Activated CD4-positive, alpha-beta T cell treated with anti-CD3 and anti-CD28 coated beads, Interleukin-2, amount 50 U/mL, for 24 hours (primary cell): ENCODE data around the gene PTPDC1.

Experiments
- DNase-seq, 2 donors: peaks; one replicate each; pipeline ENCODE4 v3.0.0-alpha.2; 2020; ENCODE audit warnings: low read depth in 1 of 2, low spot score in 1 of 2

PTPDC1 gene, protein sequence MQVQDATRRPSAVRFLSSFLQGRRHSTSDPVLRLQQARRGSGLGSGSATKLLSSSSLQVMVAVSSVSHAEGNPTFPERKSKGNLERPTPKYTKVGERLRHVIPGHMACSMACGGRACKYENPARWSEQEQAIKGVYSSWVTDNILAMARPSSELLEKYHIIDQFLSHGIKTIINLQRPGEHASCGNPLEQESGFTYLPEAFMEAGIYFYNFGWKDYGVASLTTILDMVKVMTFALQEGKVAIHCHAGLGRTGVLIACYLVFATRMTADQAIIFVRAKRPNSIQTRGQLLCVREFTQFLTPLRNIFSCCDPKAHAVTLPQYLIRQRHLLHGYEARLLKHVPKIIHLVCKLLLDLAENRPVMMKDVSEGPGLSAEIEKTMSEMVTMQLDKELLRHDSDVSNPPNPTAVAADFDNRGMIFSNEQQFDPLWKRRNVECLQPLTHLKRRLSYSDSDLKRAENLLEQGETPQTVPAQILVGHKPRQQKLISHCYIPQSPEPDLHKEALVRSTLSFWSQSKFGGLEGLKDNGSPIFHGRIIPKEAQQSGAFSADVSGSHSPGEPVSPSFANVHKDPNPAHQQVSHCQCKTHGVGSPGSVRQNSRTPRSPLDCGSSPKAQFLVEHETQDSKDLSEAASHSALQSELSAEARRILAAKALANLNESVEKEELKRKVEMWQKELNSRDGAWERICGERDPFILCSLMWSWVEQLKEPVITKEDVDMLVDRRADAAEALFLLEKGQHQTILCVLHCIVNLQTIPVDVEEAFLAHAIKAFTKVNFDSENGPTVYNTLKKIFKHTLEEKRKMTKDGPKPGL

DNA sequence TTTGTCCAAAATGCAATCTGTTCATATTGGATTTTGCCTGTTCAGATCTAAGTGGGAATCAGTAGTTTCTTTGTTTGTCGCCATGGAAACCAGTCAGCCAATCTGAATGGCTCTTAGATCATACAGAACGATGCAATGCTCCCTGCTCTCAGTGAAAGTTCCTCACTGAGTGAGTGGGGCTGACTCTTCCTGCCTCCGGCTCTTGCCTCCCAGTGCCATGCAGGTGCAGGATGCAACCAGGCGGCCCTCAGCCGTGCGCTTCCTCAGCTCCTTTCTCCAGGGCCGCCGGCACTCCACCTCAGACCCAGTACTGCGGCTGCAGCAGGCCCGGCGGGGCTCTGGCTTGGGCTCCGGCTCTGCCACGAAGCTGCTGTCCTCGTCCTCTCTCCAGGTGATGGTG lies at the start of gene PTPDC1:
TSS of gene PTPDC1 (plus strand) at position 151 of the 400 bp plus-strand sequence. CDS start at position 218, 67 bp downstream.
- no peak for DNase-seq

DNA sequence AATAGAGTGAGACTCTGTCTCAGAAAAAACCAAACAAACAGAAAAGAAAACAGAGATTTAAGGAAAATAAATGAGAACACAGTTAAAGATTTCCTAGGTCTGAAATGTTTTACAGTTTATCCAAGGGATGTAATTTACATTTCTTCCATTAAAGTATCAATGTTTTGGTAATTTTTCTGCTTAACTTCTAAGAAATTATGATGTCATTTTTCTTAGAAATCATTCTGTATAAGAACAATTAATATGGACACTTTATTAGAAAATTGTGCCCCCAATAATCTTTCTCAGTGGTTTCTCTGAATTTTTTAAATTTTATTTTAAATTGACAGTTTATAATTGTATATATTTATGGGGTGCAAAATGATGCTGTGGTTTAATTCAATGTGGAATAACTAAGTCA lies 49.8 kb upstream of the PTPDC1 start:
- no peak for DNase-seq

DNA sequence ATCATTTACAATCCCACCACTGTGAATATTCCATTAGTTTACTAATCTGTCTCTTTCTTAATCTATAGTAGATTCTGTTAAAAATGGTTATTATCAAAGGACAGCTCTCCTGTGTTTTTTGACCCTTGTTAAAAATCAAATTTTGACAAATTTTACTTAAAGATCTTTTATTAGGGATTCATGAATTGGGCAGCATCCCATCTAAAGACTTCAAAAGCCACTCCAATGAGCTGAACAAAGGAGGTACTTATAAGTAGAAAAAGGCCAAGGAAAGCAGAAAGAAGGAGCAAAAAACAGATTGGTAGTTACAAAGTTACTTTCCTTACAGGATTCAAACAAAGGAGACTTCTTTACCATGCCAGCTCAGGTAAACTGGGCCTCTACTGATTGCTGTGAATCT lies 44.5 kb upstream of the PTPDC1 start:
- DNase-seq = no peak

DNA sequence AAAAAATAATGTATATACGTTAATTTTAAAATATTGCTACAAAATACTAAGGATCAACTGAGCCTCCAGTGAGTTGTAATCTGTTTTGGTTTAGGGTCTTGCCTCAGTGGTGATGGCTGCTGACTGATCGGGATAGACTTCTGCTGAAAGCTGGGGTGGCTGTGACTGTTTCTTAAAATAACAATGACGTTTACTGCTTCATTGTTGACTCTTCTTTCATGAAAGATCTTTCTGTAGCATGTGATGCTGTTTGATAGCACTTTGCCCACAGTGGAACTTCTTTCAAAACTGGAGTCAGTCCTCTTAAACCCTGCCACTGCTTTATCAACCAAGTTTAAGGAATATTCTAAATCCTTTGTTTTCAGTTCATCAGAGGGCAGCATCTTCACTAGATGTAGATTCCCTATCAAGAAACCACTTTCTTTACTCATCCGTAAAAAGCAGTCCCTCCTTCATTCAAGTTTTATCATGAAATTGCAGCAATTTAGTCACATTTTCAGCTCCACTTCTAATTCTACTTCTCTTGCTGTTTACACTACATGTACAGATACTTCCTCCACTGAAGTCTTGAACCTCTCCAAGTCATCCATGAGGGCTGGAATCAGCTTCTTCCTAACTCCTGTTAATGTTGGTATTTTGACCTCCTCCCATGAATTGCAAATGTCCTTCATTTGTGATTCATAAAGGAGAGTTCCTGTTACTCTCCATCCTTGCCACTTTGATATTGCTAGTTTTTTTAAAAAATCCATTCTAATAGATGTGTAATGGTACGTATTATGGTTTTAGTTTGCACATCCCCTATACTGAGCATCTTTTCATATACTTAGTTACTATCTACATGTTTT lies 41.5 kb upstream of the PTPDC1 start:
- DNase-seq = no peak

DNA sequence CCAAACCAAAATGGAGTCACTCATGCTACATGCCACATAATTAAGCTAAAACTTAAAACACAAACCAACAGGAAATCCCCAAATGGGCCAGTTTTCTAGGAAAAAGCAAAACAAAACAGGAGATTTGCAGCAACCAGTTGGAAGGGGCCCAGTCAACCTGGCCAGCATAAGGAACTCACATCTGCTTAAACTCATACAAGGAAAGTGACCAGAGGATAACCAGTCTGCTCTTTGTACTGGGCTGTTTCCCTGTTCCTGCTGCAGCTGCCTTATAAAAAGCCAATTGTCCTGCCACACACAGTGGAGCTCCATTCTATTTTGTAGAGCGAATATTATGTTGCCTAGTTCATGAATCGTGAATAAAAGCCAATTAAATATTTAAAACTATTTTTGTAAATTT lies 29.5 kb upstream of the PTPDC1 start:
- DNase-seq = no peak

DNA sequence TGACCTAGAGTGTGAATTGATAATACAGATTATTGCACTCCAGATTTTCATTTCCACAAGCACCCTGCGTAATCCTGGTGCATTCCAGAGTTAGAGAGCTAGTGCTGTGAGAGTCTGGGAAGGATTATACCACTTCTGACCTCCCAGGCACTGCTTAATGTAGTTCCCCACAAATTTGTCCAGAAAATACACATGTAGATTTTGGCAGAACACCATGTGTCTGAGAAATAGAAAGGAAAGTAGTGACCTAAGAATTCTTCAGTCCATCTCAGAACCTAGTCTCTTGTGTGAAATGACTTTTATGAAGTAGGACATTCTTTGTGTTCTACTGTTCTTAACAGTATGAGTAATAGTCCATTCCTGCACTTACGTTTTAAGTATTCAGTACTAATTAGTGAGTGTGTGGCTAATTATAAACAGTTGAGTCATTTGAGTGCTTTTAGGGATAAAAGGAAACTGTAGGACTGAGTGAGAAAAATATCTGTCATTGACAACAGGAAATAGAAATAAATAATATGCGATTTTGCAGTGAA lies 27.8 kb upstream of the PTPDC1 start:
- no peak for DNase-seq

DNA sequence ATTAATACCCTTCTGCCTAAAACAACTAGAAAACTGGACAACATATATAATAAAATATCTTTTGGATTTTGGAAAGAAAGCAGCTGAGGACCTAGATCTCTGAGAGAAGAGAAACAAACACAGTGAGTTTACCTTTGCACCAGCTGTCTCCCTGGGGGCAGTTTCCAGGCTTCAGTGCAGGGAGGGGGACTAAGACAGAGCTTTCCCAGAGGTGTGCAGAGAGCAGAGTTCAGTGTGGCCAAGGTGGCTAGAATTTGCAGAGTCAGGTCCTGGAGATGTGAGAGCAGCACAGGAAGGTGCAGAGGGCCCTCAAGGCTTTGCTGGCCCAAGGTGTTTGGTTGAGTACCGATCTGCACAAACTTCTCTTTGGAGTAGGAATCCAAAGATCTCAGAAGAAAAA lies 26.3 kb upstream of the PTPDC1 start:
- DNase-seq = no peak

DNA sequence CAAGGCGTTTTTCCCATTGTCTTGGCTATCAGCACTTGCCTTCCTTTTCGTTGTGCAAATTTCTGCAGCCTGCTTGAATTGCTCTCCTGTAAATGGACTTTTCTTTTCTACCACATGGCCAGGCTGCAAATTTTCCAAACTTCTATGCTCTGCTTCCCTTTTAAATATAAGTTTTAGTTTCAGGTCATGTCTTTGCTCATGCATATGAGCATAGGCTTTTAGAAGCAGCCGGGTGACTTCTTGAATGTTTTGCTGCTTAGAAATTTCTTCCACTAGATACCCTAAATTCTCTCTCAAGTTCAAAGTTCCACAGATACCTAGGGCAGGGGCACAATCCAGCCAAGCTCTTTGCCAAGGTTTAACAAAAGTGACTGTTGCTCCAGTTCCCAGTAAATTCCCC lies 22.4 kb upstream of the PTPDC1 start:
- DNase-seq = no peak

DNA sequence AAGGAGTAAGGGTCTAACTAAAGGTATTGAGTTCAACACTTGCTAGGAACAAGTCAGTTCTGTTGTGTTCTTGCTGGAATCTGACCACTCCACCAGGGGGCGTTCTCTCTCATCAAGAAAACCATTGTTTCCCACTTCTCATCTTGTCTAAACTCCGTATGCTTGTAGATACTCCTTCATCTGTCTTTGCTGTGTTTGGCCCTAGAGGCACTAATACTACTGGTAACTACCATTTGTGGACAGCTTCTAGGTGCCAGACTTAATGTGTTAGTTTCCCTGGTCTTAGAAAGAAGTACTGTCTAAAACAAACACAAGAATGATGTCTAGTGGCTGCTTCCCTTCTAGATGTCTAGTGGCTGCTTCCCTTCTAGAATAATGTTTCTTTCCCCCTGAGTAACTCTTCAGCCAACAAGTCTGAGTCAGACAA lies 18.7 kb upstream of the PTPDC1 start:
- DNase-seq = peak; percentile 38 to 66

DNA sequence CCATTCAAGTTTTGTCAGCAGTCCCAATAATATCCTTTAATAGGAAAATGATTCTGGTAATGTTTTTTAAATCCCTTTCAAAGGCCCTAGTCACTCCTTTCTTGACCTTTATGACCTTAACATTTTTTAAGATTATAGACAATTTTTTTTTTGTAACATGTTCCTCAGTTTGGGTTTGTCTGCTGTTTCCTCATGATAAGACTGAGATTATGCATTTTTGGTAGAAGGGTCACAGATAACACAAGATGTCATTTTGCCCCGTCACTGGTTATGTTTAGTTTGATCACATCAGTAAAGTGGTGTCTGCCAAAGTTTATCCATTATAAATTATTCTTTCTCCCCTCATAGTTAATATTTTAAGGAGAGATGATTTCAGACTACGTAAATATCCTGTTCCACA lies 16.0 kb upstream of the PTPDC1 start:
- DNase-seq = no peak

DNA sequence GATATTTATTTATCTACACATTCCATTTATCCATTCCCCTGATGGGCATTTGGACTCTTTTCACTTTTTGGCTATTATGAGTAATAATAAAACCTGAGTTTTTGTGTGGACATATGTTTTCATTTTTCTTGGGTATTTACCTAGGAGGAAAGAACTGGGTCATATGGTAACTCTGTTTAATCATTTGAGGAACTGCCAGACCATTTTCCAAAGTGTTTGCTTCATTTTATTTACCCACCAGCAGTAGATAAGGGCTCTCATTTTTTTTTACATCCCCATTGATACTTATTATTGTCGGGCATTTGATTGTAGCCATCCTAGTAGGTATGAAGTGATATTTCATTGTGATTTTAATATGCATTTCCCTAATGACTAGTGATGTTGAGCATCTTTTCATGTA lies 7.7 kb upstream of the PTPDC1 start:
- DNase-seq = no peak

DNA sequence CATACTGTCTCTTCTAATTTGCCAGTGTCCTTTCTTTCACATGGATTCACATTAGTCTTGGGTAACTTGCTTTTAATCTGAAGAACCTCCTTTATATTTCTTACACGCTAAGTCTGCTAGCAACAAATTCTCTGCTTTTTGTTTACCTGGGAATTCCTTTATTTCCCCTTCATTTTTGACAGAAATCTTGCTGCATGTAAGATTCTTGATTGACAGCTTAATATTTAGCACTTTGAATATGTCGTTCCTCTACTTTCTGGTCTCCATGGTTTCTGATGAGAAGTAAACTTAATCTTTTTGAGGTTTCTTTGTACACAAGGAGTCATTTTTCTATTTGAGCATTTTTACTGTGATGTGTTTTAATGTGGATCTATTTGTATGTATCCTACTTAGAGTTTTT lies 6.2 kb upstream of the PTPDC1 start:
- DNase-seq = no peak

DNA sequence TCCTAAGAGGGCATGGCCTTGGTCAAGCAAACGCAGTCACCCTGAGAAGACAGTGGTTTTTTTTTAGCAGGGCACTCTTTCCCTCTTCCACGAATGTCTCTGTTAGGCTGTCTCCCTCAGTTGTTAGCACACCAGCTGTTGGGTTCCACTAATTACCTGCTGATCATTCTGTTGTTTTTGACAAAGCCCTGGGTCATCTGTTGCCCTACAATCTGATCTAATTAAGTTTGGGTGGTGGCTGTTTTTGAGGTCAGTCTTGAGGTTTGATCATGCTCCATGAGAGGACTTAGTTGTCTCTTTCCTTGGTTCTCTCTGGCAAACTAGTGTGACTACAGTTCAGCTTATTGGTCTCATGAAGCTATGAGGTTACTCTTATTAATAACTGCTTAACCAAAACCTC lies 5.0 kb upstream of the PTPDC1 start:
- DNase-seq = no peak

DNA sequence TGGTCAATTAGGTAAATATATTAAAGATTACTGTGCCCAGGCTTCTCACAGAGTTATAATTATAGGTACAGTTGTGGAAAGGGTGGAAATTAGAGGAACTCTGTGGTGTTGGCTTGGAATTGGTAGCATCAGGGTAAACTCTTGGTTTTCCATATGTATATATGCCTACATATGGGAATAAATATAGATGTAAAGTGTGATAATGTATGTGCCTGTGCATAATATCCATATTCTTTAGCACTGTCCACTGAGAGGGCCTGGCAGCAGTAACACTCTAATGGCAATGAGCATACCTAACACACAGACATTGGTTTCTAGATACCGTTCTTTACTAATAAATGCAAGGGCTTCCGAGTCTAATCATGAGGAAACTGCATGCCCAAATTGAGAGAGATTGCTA lies 4.0 kb upstream of the PTPDC1 start:
- no peak for DNase-seq

DNA sequence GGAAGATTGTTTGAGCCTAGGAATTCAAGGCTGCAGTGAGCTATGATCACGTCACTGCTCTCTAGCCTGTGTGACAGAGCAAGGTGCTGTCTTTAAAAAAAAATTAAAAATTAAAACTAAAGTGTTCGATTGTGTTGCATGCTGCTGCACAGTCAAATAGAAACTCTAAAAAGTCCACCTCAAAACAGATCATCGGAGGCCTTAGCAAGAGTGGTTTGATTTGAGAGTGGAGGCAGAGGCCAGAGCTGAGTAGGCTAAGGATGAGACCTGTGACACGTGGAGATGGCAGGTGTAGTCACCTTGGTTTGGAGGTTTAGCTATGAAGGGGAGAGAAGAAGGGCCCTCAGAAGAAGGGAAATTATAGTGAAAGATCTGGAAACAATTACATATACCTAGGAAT lies 2.8 kb upstream of the PTPDC1 start:
- DNase-seq = no peak

DNA sequence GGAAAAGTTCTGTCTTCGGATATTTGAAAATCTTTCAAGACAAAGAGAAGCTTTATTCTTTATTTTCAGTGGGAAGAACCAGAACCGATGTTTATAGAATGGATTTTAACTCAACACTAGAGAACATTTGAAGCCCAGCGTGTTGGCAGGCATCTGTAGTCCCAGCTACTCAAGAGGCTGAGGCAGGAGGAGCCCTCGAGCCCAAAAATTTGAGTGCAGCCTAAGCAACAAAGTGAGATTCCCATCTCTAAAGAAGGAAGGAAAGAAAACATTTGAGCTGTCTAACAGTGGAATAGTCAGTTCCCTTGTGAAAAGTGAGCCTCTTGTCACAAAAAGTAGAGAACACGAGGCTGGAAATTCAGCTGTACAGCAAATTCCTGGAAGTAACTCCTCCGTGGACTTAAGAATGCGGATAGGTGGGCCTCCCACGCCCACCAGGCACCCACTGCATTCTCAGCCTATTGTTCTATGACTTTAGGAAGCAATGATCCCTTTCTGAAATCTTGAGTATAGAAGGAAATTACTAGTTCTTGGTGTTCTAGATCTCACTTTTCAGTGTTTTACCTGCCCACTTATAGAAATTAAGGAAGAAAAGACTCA lies 2.3 kb upstream of the PTPDC1 start:
- DNase-seq = no peak

DNA sequence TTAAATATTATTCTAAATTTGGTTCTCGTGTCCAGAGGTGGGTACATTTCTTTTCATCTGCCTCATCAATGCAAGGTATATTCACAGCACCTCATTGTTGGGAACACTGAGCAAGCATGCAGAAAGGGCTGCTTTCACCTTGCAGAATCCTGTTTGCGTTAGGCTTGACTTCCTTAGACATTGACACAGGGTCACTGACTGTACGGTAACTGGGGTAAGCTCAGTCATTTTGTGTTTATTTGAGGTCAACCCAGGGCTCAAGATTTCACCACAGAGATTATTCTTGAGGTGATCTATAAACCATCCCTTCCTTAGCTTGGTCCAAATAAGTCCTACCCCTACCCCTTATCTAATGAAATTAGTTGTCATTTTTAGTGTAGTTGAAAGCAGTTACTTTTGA lies 1.7 kb upstream of the PTPDC1 start:
- no peak for DNase-seq

DNA sequence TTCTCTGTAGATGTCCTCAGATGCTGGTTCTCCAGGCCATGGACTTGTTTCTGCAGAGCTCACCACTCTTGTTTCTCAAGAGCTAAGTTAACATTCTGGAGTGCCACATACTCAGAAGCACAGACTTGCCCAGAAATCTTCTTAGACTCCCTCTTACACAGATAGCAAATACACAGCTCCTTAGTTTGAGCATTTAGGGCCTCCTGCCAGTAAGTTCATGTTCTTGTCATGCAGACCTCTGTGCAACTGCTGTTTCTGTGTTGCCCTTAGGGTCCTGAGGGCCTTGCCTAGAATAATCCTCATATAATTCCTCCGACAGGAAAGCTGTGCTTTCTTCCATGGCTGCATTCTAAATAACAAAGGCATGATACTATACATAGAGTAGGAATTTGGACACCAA lies 1.3 kb upstream of the PTPDC1 start:
- DNase-seq = no peak

DNA sequence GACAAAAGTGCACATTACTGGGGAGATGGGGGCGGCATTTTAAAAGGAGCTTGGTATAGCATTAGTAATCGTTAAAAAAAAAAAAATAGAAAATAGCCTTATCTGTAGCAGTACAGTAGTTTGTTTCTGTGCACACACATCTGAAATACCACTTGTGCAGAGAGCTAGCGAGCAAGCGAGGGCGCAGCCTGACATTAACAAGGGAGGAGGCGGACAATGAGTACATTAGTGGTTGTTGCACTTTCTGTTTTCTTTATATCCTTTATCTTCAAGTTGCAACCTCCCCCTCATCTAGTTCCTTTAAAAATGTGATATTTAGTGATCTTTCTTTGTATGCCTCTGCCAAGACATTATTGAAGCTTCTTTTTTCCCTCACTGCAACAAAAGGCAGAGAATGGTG lies 880 bp upstream of the PTPDC1 start:
- DNase-seq = no peak

DNA sequence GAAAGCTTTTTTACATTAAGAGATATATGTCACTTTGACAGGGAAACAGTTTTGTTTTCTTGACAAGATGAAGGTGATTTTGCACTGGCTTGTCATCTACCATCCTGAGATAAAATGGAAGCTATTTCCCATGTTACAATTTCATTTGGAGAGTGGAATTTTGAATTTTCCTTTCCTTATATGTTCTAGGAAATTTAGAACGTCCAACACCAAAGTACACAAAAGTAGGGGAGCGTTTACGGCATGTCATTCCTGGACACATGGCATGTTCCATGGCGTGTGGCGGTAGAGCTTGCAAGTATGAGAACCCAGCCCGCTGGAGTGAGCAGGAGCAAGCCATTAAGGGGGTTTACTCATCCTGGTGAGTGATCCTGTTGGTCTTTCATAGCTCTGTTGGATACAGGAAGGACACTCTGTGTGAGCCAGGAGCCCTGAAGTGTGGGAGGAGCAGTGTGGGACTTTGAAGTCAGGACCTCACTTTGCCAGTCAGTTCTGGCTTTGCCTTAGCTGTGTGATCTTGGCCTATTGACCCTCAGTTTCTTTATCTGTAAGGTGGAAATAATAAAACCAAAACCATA lies 887 bp downstream of the PTPDC1 start:
- DNase-seq = no peak
